HG03064 (cell line): ENCODE measurements around the gene TAS2R7.
"Not testable (repeated sequence)": the region's sequence is repeated elsewhere in the genome, so short reads cannot be mapped to it uniquely, and the experiment has no call there.

Source experiments
- ATAC-seq: cut with Tn5 transposase; IDR thresholded peaks from one replicate; pipeline ENCODE4 v1.9.1; 2021; ENCODE audit warnings: low read depth; ENCODE audit not compliant: unreplicated experiment

Gene TAS2R7

GRCh38 chr12:10802587-10802986, at the start of gene TAS2R7:
Gene TAS2R7 (minus strand): TSS chr12:10802627. CDS start chr12:10802570, 57 bp downstream.
- no peak for ATAC-seq

GRCh38 chr12:10851243-10851858, 48.9 kb upstream of the TAS2R7 start:
- ATAC-seq, result no peak

DNA sequence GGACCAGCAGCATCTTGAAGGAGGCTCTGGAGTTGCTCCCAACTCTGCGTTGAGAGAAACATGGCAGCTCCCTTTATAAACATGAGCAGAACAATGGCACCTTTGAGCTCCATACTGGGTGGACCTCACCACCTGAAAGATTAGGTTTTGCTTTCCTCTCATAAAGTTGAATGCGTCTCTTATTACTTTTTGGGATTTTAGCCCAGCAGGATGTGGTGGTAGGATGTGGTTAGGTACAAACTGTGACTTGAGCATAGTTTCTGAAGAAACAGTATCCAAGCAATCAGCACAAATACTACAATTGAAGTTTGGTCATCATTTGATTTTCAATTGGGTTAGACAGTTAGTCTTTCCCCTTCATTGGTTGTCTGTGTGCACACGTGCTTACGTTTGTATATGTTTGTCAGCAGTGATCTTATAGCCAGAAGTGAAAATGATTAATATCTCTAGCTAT, 47.0 kb upstream of the TAS2R7 start, which contains the start of gene PRR4:
Gene PRR4 (minus strand): TSS at position 51 of the 454 bp plus-strand sequence. CDS start 38 bp downstream, at position 13.
- no peak for ATAC-seq

- no peak for ATAC-seq
Observed at GRCh38 chr12:10847744-10848143, 45.3 kb upstream of the TAS2R7 start.

GRCh38 chr12:10842862-10843261, 40.4 kb upstream of the TAS2R7 start:
- ATAC-seq, result no peak

GRCh38 chr12:10838461-10838860, 36.0 kb upstream of the TAS2R7 start:
- ATAC-seq, result no peak

GRCh38 chr12:10829994-10830393, 27.6 kb upstream of the TAS2R7 start:
- no peak for ATAC-seq

DNA sequence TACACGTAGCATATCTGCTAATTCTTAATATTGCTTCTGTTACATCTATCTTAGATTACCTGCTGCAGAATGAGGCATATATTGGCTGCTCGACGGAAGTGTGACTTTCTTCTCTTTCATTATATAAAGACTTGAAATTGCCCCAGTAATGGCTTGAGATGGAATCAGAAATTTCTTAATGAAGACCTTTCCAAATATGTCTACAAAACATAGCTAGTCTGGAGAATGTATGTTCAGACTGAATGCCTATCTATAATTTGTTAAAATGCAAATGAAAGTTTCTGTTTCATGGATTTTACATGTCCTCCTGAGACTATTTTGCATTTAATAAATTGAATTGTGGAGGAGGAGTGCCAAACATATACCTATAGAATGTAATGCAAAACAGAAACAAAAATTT, 23.8 kb upstream of the TAS2R7 start, which contains the start of gene TAS2R10:
Gene TAS2R10 (minus strand): TSS at position 101 of the 400 bp plus-strand sequence. CDS start 89 bp downstream, at position 12.
- no peak for ATAC-seq

- ATAC-seq, result no peak
Observed at GRCh38 chr12:10824957-10825356, 22.5 kb upstream of the TAS2R7 start.

GRCh38 chr12:10811883-10812536, 9.6 kb upstream of the TAS2R7 start:
- ATAC-seq, result no peak

DNA sequence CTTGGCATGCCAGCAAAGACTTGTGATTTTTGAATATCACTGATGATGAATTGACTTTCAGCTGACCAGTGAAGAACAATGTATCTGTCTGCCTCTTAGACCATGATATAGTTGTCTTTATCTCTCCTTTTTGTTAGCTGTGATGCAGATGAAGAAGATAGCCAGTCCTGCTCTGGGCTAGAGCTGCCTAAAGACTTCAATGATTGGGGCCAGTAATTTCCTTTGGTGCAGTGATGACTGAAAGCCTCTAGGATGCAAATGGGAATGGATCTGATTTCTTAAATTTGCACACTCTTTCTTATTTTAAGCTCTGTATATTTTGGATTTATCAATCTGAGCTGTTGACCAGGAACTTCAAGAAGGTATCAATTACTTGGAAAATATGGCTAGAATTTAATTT, 7.6 kb upstream of the TAS2R7 start, which contains the start of gene TAS2R9:
Gene TAS2R9 (minus strand): TSS at position 101 of the 400 bp plus-strand sequence. CDS start 93 bp downstream, at position 8.
- no peak for ATAC-seq

DNA sequence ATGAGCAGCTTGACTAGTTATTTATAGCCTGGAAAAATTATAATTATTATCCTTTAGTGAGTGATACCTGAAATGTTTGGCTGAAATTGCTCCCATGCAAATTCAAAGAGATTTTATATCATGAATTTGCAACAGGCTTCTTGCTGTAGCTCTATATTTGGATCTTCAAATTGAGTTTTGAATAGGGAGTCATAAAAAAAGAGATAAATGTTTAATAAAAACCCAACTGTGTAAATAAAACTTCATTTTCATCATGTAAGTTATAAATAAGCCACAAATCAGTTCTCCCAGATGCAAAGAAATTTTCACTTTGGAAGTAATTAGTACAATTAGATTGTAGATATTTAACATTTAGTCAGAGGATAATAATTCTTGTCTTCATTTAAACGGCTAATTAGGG, 4.8 kb upstream of the TAS2R7 start, which contains the start of gene TAS2R8:
Gene TAS2R8 (minus strand): TSS at position 101 of the 400 bp plus-strand sequence. CDS start 306 bp downstream, outside the sequence.
- no peak for ATAC-seq

DNA sequence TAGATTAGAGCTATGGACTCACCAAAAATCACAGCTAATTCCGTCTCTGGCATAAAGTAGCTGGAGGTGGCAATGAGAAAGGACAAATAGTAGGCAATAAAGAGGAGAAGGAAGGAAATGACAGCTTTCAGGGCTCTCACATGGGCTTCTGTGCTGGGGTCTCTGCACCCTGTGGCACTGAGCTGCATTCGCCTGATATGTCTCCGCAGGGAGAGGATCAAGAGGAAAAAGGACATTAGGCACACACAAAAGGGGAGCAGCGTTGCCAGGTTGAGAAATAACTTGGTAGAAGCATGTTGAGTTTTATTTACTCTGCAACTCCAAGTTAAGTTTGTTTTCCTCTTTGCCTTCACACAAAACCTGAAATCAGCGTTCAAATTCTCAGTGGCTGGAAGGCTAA, 686 bp downstream of the TAS2R7 start:
- ATAC-seq, result no peak

DNA sequence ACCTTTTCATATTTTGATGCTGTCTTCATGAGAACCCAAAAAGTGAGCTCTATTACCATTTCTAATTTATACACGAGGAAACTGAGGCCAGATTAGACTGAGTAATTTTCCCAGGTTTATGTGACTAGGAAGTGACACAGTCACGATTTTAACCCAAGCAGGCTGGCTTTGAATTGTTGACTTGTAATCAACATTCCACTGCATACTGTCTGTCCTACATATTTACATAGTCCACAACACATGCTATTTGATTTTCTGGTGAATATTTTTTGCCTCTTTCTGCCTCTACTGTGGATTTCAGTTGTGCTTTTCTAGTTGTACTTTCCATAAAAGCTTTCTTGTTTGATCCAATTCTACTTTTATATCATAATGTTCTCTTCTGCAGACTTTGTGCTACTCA, 8.2 kb downstream of the TAS2R7 start:
- no peak for ATAC-seq

GRCh38 chr12:10791769-10792168, 10.7 kb downstream of the TAS2R7 start:
- not testable (repeated sequence) for ATAC-seq

DNA sequence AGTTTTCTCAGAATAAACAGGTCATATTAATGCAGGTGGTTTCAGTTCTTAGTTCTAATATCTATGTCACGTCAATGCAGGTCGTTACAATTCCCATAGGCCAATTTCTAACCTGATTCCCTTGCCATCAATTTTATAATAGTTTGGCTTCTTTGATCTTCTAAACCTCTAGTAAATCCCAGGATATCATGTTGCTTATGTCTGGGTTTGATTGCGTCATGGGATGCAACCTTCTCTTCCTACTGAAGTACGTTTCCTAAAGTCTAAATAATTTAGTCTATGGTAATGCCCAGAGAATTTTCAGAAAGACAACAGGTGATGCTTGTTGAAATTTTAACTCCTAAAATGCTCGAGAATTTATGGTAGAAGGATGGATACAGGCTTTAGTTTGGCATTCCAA, 19.2 kb downstream of the TAS2R7 start:
- ATAC-seq, result no peak

DNA sequence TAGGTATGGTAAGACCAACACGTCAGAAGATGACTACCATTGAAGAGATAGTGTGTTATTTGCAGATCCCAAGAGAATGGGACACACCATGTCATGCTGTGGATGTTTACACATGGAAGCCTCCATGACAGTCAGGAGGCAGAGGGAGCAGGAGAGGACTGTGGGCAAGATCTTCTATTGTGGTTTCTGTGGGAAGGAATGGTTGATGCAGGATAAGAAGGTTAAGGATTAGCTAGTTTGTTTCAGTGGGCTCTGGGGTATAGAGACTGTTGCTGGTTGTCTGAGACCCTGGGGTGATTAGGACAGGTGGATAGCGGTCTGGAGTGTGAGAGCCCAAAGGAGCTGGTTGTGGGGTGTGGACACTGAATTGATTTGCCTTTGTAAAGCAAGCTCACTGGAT, 23.3 kb downstream of the TAS2R7 start:
- ATAC-seq, result no peak

DNA sequence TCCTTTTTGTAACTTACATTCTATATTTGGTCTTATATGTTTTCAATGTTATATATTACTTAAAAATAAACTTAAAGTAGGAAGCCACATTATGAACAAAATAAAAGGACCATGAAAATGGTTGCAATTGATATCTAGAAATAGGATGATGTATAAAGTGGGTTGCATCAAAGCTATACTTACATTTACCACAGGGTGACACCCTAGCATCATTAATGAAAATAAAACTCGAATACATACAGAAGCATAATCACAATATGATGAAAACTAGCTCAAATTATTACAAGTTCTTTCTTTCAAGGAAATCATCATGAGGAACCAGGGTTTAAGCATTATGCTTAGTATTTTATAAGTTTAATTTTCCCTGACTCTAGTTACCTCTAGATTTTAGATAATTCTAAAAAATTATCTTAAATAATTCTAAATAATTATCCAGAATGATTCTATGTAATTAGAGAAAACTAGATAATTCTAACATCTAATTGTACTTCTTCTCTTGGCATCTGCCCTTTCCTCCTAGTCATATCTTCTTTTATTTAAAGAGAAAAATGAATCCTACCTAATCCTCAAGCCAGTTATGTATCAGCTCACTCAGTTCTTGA, 31.2 kb downstream of the TAS2R7 start:
- no peak for ATAC-seq

DNA sequence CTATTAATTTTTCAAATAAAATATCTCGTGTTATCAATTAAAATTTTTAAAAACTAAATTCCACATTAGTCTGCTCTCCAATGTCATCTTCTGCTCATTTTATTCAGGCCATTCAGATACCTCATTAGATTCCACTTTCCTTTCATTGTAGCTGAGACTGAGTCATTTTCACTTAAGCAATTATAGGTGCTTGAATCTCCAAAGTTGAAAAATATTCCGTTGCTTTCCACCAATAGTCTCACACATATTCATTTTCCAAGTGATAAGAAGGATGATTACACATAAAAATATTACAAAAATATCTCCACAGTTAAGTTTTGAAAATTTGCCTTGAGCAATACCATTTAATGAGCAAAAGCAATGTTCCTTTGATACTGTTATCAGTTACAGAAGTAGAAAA, 42.8 kb downstream of the TAS2R7 start:
- ATAC-seq, result no peak

- ATAC-seq, result no peak
Observed at GRCh38 chr12:10756194-10756593, 46.2 kb downstream of the TAS2R7 start.

GRCh38 chr12:10753059-10753458, 49.4 kb downstream of the TAS2R7 start:
- ATAC-seq, result no peak
